MCF 10A (cell line): ENCODE results near the gene TRRAP. TPM values are rescaled to one million over a fixed set of nuclear protein-coding genes. Genes with fewer than 3 reads are reported as not detected.

Source experiments
- BruUV-seq: library from RNA; stranded (reverse); fragments of 400-500 nt; replicated peaks from 2 replicates; lab custom pipeline; 2021; lab: Mats Ljungman, UMichigan
- CTCF ChIA-PET: fragments of 300-600 bp; sonication (Branson Sonifier 250); formaldehyde crosslinking; extraction: SDS; loops from one replicate; lab custom pipeline; 2021; ENCODE audit warnings: antibody characterized with exemption, inconsistent platforms; lab: Yijun Ruan, JAX
- POLR2A ChIA-PET: fragments of 300-600, 350-650 bp; sonication (Branson Sonifier 250); formaldehyde crosslinking; extraction: SDS; loops from one replicate; lab custom pipeline; 2020; ENCODE audit warnings: antibody characterized with exemption, inconsistent platforms; lab: Yijun Ruan, JAX
- DNase-seq: peaks from one replicate; pipeline ENCODE4 v3.0.0-alpha.2; 2018; ENCODE audit not compliant: unreplicated experiment
- H3K27ac Mint-ChIP-seq: one replicate; pipeline ENCODE4 v1.8.0; 2022; ENCODE audit warnings: mild to moderate bottlenecking, low read depth, mixed read lengths; ENCODE audit not compliant: unreplicated experiment
- H3K27me3 Mint-ChIP-seq: one replicate; pipeline ENCODE4 v1.8.0; 2022; ENCODE audit warnings: mixed read lengths; ENCODE audit not compliant: insufficient read depth, unreplicated experiment
- H3K36me3 Mint-ChIP-seq: one replicate; pipeline ENCODE4 v1.8.0; 2022; ENCODE audit warnings: mild to moderate bottlenecking, moderate library complexity, mixed read lengths; ENCODE audit not compliant: insufficient read depth, unreplicated experiment
- H3K4me1 Mint-ChIP-seq: one replicate; pipeline ENCODE4 v1.8.0; 2022; ENCODE audit warnings: mixed read lengths; ENCODE audit not compliant: insufficient read depth, unreplicated experiment
- H3K4me3 Mint-ChIP-seq: one replicate; pipeline ENCODE4 v1.8.0; 2022; ENCODE audit warnings: mild to moderate bottlenecking, moderate library complexity, mixed read lengths; ENCODE audit not compliant: unreplicated experiment
- H3K9me3 Mint-ChIP-seq: one replicate; pipeline ENCODE4 v1.8.0; 2022; ENCODE audit warnings: mixed read lengths; ENCODE audit not compliant: unreplicated experiment
- CTCF ChIP-seq: fragments of 200-600 bp; IDR thresholded peaks from one replicate; pipeline ENCODE4 v1.8.0; 2022; ENCODE audit warnings: antibody characterized with exemption, mild to moderate bottlenecking; ENCODE audit not compliant: unreplicated experiment
- intact Hi-C: fragments of 100-400 bp; cut with micrococcal nuclease; formaldehyde crosslinking; loops from 2 replicates; pipeline ENCODE4 v1.14.1; 2022
- total RNA-seq: library from RNA; stranded (reverse); gene quantifications from 2 replicates; pipeline ENCODE4 v1.2.3, GENCODE V29; 2022

Gene TRRAP
- total RNA-seq, 1 experiment from 2014 or later = 30.4 TPM

GRCh38 chr7:98869027-98869596, 9.2 kb upstream of the TRRAP start:
- no peak for TF ChIP-seq CTCF
- Mint-ChIP-seq H3K4me1 (no peaks in the 10 kb centered on the region), H3K27me3 (peaks cover 7% of the 10 kb centered on the region), H3K36me3 (no peaks in the 10 kb centered on the region), H3K27ac (no peak overlapping the region), H3K4me3 (no peak overlapping the region), H3K9me3 (no peaks in the 10 kb centered on the region)
- intact Hi-C loops = no loop called here
- DNase-seq = no peak
- ChIA-PET CTCF (no interaction called here), POLR2A (interaction anchor here (0.7 kb wide), 1 partner anchor 380 kb away, joined by 3 read pairs; no protein-coding TSS in a partner anchor)
- BruUV-seq = no TSS peak

GRCh38 chr7:98869597-98870120, 8.7 kb upstream of the TRRAP start, which contains the start of gene TMEM130:
TSS of gene TMEM130 (minus strand) at chr7:98870014. CDS start at chr7:98869861, 153 bp downstream.
- peaks cover 2% of the 10 kb centered on the region for H3K27me3 Mint-ChIP-seq
- no peak within 1 kb of the TSS for H3K4me3 Mint-ChIP-seq
- no TSS peak for BruUV-seq
- H3K27ac Mint-ChIP-seq = no peak within 1 kb of the TSS
- DNase-seq = no peak
- intact Hi-C loops = no loop called here
- H3K4me1 Mint-ChIP-seq = no peaks in the 10 kb centered on the region
- TF ChIP-seq CTCF = no peak
- ChIA-PET CTCF (no interaction called here), POLR2A (no interaction called here)
- H3K9me3 Mint-ChIP-seq = no peaks in the 10 kb centered on the region
- no peaks in the 10 kb centered on the region for H3K36me3 Mint-ChIP-seq

DNA sequence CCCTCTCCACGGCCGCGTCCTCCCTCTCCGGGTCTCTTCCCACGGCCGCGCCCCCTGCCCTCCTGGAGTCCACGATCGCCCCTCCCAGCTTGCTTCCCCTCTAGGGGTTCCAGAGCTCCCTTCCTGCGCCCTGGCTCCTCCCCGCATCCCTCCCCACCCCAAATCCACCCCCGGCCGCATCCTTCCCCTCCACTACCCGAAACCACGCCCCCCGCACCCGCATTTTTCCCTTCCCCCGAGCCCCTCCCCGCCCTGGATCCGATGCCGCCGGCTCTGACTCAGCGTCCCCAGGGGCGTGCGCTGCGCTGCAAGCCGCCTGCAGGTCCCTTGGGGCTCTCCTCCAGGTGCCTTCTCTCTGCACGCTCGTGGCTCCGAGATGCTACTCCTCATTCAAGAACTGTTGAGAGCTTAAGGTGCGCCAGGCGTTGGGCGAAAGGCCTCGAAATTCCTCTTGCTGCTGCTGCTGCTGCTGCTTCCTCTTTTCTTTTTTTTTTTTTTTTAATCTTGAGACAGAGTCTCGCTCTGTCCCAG, 8.1 kb upstream of the TRRAP start:
- no peaks in the 10 kb centered on the region for H3K36me3 Mint-ChIP-seq
- TF ChIP-seq CTCF = no peak
- peak; percentile 37 for DNase-seq
- CTCF ChIA-PET = interaction anchor here (1.1 kb wide), 1 partner anchor 448 kb away, joined by 4 read pairs; no protein-coding TSS in a partner anchor
- no peaks in the 10 kb centered on the region for H3K27me3 Mint-ChIP-seq
- no peaks in the 10 kb centered on the region for H3K9me3 Mint-ChIP-seq
- intact Hi-C loops = no loop called here
- no TSS peak for BruUV-seq
- no peak overlapping the region for H3K27ac Mint-ChIP-seq
- no peak overlapping the region for H3K4me3 Mint-ChIP-seq
- POLR2A ChIA-PET = no interaction called here
- H3K4me1 Mint-ChIP-seq = no peaks in the 10 kb centered on the region

- no peaks in the 10 kb centered on the region for H3K9me3 Mint-ChIP-seq
- H3K36me3 Mint-ChIP-seq = no peaks in the 10 kb centered on the region
- no peak overlapping the region for H3K4me3 Mint-ChIP-seq
- no peak overlapping the region for H3K27ac Mint-ChIP-seq
- no TSS peak for BruUV-seq
- no peak for TF ChIP-seq CTCF
- ChIA-PET POLR2A (no interaction called here), CTCF (interaction anchor here (1.0 to 1.2 kb wide), 4 partner anchors 9 to 449 kb away, joined by 3 to 4 read pairs (median 3); no protein-coding TSS in a partner anchor)
- intact Hi-C loops = no loop called here
- no peaks in the 10 kb centered on the region for H3K27me3 Mint-ChIP-seq
- DNase-seq = no peak
- no peaks in the 10 kb centered on the region for H3K4me1 Mint-ChIP-seq
These were observed 7.4 kb upstream of the TRRAP start for GRCh38 chr7:98870807-98871491.
